Measurements from ENCODE around the gene ZNF345.
A peak's percentile ranks its signal among the peaks of the same experiment; 100 is the strongest.

GRCh38 chr19:36837906-36838783 is 12.5 kb upstream of the ZNF345 start, which contains the start of gene ZNF790:
- TF ChIP-seq POLR2A (IDR thresholded peaks at IDR 0.05) (no peak), CTCF (IDR thresholded peaks at IDR 0.05) (no peak), POLR2AphosphoS5 (IDR thresholded peaks at IDR 0.05) (peak in 2 of 3 donors; percentile 30 to 63), EP300 (IDR thresholded peaks at IDR 0.05) (no peak)

All from stomach (tissue), 4 donors.